K562 (cell line): ENCODE data around the gene FKBP3. TPM values are rescaled to one million over a fixed set of nuclear protein-coding genes. Genes with fewer than 3 reads are reported as not detected.

Experiments used
- CBX2 ChIP-seq: fragments of 200-600 bp; sonication (generic); IDR thresholded peaks from one replicate; pipeline ENCODE4 v1.6.1; 2012; ENCODE audit warnings: mild to moderate bottlenecking, low read length, inconsistent platforms; ENCODE audit not compliant: insufficient read depth, poor library complexity, severe bottlenecking
- E2F3 ChIP-seq: fragments of 250-450 bp; sonication (Bioruptor Pico); IDR thresholded peaks from 2 replicates; pipeline ENCODE4 v1.4.0; 2020; ENCODE audit warnings: mild to moderate bottlenecking
- E2F8 ChIP-seq: fragments of 450-650 bp; IDR thresholded peaks from 2 replicates; pipeline ENCODE4 v1.7.1; 2018; ENCODE audit warnings: mild to moderate bottlenecking, low read depth; ENCODE audit not compliant: partially characterized antibody
- MEIS2 ChIP-seq: fragments of 450-650 bp; IDR thresholded peaks from 2 replicates; pipeline ENCODE4 v1.6.1; 2014; ENCODE audit warnings: mild to moderate bottlenecking; ENCODE audit not compliant: partially characterized antibody
- MNT ChIP-seq, 2 experiments: fragments of 450-650 bp; conservative IDR thresholded peaks; 2 replicates each; pipeline ENCODE4 v1.6.1; 2017; ENCODE audit warnings: mild to moderate bottlenecking in 2 of 2, moderate library complexity in 2 of 2
- NKRF ChIP-seq: fragments of 450-650 bp; IDR thresholded peaks from 2 replicates; pipeline ENCODE4 v1.6.1; 2016; ENCODE audit warnings: borderline replicate concordance
- RBM14 ChIP-seq: fragments of 200-400 bp; formaldehyde crosslinking; IDR thresholded peaks from 2 replicates; pipeline ENCODE4 v1.6.1; 2018; ENCODE audit warnings: low read depth, mild to moderate bottlenecking, low read length, moderate library complexity, borderline replicate concordance; ENCODE audit not compliant: insufficient read depth
- RHOXF2B ChIP-seq: fragments of 250-450 bp; sonication (Bioruptor Pico); conservative IDR thresholded peaks from 2 replicates; pipeline ENCODE4 v1.5.1; 2021
- SRSF1 ChIP-seq: fragments of 200-400 bp; formaldehyde crosslinking; IDR thresholded peaks from 2 replicates; pipeline ENCODE4 v1.6.1; 2017; ENCODE audit warnings: mild to moderate bottlenecking, low read depth, low read length, moderate library complexity
- UBTF ChIP-seq, 2 experiments: IDR thresholded peaks; 2 replicates each; pipeline ENCODE4 v1.6.1; 2012; ENCODE audit warnings: improper control_type of control experiment in 2 of 2, low read depth in 2 of 2, low read length in 2 of 2, borderline replicate concordance in 1 of 2
- ZBED1 ChIP-seq: IDR thresholded peaks from 2 replicates; pipeline ENCODE4 v1.6.1; 2014
- ZNF197 ChIP-seq: fragments of 200-800 bp; sonication (Bioruptor generic); IDR thresholded peaks from 2 replicates; pipeline ENCODE4 v1.6.1; 2016; ENCODE audit warnings: low read depth, missing genetic modification characterization, missing compliant biosample characterization
- ZNF764 ChIP-seq: fragments of 250-450 bp; sonication (Bioruptor Pico); IDR thresholded peaks from 2 replicates; pipeline ENCODE4 v1.4.0; 2020; ENCODE audit warnings: low read depth, mild to moderate bottlenecking, moderate library complexity
- polyA plus RNA-seq, 8 experiments: library from polyadenylated mRNA; depleted of rRNA in 4 of 8; stranded (reverse) in 5 of 8; unstranded in 3 of 8; fragments of >200 nt; fragmentation: Nextera tagmentation in 2 of 8; fragmentation: Illumina TruSeq in 1 of 8; extraction: Ambion mirVana in 2 of 8; extraction: Trizol in 1 of 8; gene quantifications; 2 replicates each; pipeline versions ENCODE4 v1.2.1 to v1.2.3, GENCODE V29; 2011 to 2014; ENCODE audit warnings: inconsistent platforms in 1 of 8, missing spikeins in 1 of 8
- total RNA-seq, 7 experiments: library from RNA; depleted of rRNA in 6 of 7; stranded (reverse); fragments of >200 nt in 6 of 7; fragmentation: Illumina TruSeq in 2 of 7; extraction: Trizol in 2 of 7; gene quantifications; 2 replicates each; pipeline versions ENCODE4 v1.2.1 to v1.2.3, GENCODE V29; 2011 to 2021; ENCODE audit warnings: low replicate concordance in 1 of 7

FKBP3 gene
- total and polyA plus RNA-seq, 9 of the 15 experiments (the other 6 are each of a cell fraction or from before 2014, with no cell fraction given) = 43.6 to 107 (median 65.2) TPM

- no peak for TF ChIP-seq E2F8
- no peak for TF ChIP-seq ZNF764 (CRISPR knock-in tag)
- no peak for TF ChIP-seq ZNF197 (CRISPR knock-in tag)
- no peak for TF ChIP-seq RHOXF2B
- TF ChIP-seq MNT (conservative IDR thresholded peaks at IDR 0.05) = peak; percentile 36 to 72; a peak in 2 of 4 replicates
- no peak for TF ChIP-seq ZBED1
- 0 out of 2 replicates have a peak, but pooled peaks have one; percentile 18 for TF ChIP-seq NKRF
- no peak for TF ChIP-seq CBX2
- TF ChIP-seq RBM14 = no peak
- peak in 1 of 2 experiments; percentile 75; a peak in 1 of 4 replicates for TF ChIP-seq UBTF (IDR thresholded peaks at IDR 0.05; ENCODE audit: borderline replicate concordance in 1 of 2, low read depth in 2 of 2, low read length in 2 of 2)
- no peak for TF ChIP-seq SRSF1
- peak; percentile 70 for TF ChIP-seq MEIS2
- no peak for TF ChIP-seq E2F3 (CRISPR knock-in tag)
These were observed 50.1 kb downstream of the FKBP3 start, which contains the start of gene PRPF39 (continued) for GRCh38 chr14:45083976-45084722.
